Activated T-cell treated with anti-CD3 and anti-CD28 coated beads, Interleukin-2, amount 50 U/mL, for 4 hours (primary cell): ENCODE measurements around the gene SSU72. TPM values are rescaled to one million over a fixed set of nuclear protein-coding genes. Genes with fewer than 3 reads are reported as not detected.

Experiments
- ATAC-seq, 2 donors: fragments of 200-7000 bp; cut with Tn5 transposase; one replicate each; pipeline ENCODE4 v1.10.0; 2021
- DNase-seq: peaks from one replicate; pipeline ENCODE4 v3.0.0-alpha.2; 2020
- H3K27me3 Mint-ChIP-seq: one replicate; pipeline ENCODE4 v1.8.0; 2021; ENCODE audit warnings: low read depth, mixed read lengths
- H3K36me3 Mint-ChIP-seq: one replicate; pipeline ENCODE4 v1.8.0; 2022; ENCODE audit warnings: mixed read lengths; ENCODE audit not compliant: insufficient read depth
- H3K4me1 Mint-ChIP-seq: one replicate; pipeline ENCODE4 v1.8.0; 2021; ENCODE audit warnings: low read depth, mixed read lengths
- H3K4me3 Mint-ChIP-seq: one replicate; pipeline ENCODE4 v1.8.0; 2021; ENCODE audit warnings: mild to moderate bottlenecking, moderate library complexity, mixed read lengths
- H3K9me3 Mint-ChIP-seq: one replicate; pipeline ENCODE4 v1.8.0; 2021; ENCODE audit warnings: mixed read lengths
- total RNA-seq, 3 donors: library from RNA; stranded (reverse); gene quantifications; one replicate each; pipeline ENCODE4 v1.2.1, GENCODE V29; 2021

Gene SSU72
- 100 to 1,000 TPM; 142 to 170 (median 148) TPM for total RNA-seq

DNA sequence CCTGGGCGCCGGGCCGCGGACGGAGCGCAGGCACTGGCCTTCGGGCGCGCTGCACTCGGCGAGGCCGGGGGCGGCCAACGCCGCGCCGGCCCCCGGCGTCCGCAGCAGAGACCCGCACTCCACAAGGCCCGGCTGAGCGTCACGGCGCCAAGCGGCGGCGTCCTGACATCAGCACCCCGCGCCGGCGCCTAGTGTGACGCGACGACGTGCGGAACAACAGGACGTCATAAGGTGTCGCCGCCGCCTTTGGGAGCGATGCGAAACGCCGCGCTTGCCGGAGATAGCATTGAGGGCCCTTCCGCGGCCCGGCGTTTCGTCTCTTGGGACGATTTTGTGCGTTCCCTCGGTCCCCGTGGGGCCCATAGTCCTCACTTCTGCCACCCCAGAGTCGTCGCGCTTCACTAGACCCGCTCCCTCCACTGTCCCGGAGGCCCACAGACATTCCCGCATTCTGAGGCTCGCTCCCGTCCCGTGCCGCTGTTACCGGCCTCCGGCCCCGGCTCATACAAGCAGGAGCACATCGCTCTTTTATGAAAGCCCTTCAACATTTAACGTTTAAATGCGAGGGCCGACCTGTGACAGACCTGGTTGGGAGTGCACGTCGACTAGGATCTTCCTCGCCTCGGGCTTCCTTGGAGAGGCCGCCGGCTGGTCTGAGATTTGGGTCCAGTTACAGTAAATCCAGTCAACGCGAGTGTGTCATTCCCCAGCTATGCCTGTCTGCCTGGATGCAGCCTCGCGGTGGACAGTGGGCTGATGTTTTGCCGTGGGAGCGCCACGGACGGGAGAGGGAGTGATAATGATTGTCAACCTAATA lies at the start of gene SSU72:
TSS of gene SSU72 (minus strand) at position 143 of the 817 bp plus-strand sequence. CDS start 306 bp downstream, outside the sequence.
- no peaks in the 10 kb centered on the region for H3K27me3 Mint-ChIP-seq
- H3K4me1 Mint-ChIP-seq = peaks cover 32% of the 10 kb centered on the region

DNA sequence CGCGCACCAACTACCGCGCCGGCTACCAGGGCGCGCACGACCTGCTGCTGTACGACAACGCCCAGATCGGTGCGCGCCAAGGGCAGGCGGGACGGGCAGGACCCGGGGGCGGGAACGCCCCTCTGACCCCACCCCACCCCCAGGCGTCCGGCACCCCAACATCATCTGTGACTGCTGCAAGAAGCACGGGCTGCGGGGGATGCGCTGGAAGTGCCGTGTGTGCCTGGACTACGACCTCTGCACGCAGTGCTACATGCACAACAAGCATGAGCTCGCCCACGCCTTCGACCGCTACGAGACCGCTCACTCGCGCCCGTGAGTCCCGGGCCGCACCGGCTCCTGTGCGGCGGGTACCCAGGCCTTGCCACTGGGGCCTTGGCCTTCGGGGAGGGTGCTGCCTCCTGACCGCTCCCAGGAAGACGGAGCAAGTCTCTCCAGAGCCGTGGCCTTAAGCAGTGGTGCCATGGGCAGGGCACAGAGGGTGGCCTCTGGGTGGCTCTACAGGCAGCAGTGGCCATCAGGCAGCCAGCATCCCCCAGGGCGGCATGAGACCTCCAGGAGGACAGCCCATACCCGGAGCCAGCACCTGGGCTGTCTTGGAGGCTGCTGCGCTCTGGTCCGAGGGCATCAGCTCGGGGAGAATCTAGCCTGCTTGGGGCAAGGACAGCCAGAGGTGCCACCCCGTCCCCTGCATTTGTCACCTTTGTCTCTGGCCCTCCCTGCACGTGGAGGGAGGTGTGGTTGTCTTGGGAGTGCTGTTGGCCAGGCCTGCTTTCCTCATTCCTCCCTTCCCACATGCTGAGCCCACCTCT lies 49.2 kb upstream of the SSU72 start:
- H3K36me3 Mint-ChIP-seq = no peaks in the 10 kb centered on the region
- DNase-seq = no peak
- peaks cover 4% of the 10 kb centered on the region for H3K4me1 Mint-ChIP-seq
- no peak for ATAC-seq
- H3K27me3 Mint-ChIP-seq = no peaks in the 10 kb centered on the region
- H3K9me3 Mint-ChIP-seq = no peaks in the 10 kb centered on the region
- H3K4me3 Mint-ChIP-seq = no peak overlapping the region

More for the DNA sequence above, at the start of gene SSU72:
- ATAC-seq (peak; percentile 85 to 87), DNase-seq (peak; percentile 91)
- peaks cover 13% of the 10 kb centered on the region for H3K36me3 Mint-ChIP-seq
- H3K9me3 Mint-ChIP-seq = no peaks in the 10 kb centered on the region
- H3K4me3 Mint-ChIP-seq = peak within 1 kb of the TSS; percentile 98

DNA sequence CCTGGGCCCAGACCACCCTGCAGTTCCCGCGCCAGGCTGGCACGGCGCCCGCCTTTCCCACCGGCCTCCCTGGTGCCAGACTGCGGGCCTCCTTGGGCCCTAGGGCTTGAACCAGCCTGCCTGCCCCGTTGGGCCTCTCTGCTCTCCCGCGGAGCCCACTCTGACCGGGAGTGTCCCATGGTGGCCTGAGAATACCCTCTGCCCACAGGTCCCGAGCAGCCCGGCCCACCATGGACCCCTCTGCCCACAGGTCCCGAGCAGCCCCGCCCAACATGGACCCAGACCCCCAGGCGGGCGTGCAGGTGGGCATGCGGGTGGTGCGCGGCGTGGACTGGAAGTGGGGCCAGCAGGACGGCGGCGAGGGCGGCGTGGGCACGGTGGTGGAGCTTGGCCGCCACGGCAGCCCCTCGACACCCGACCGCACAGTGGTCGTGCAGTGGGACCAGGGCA lies 48.5 kb upstream of the SSU72 start:
- ATAC-seq = no peak
- H3K4me3 Mint-ChIP-seq = no peak overlapping the region
- no peak for DNase-seq
- peaks cover 4% of the 10 kb centered on the region for H3K4me1 Mint-ChIP-seq
- H3K9me3 Mint-ChIP-seq = no peaks in the 10 kb centered on the region
- H3K27me3 Mint-ChIP-seq = no peaks in the 10 kb centered on the region
- H3K36me3 Mint-ChIP-seq = no peaks in the 10 kb centered on the region

DNA sequence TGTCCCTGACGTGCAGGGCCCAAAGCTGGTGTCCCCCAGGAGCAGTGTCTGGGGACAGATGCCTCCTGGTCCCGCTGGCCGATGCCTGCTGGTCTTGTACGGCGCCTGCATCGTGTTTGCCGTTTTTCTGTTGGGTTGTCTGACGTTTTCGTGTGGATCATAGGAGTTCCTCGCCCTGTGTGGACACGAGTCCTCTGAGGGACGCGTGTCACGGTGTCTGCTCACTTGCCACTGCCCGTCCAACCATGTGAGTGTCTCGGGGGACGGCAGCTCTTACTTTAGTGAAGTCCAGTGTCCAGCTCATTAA lies 48.1 kb upstream of the SSU72 start:
- H3K9me3 Mint-ChIP-seq = no peaks in the 10 kb centered on the region
- H3K4me3 Mint-ChIP-seq = no peak overlapping the region
- no peaks in the 10 kb centered on the region for H3K27me3 Mint-ChIP-seq
- DNase-seq (no peak), ATAC-seq (no peak)
- H3K36me3 Mint-ChIP-seq = peaks cover under 1% of the 10 kb centered on the region
- H3K4me1 Mint-ChIP-seq = peaks cover 4% of the 10 kb centered on the region

- DNase-seq (no peak), ATAC-seq (no peak)
- Mint-ChIP-seq H3K9me3 (no peaks in the 10 kb centered on the region), H3K4me3 (no peak overlapping the region), H3K36me3 (peaks cover 3% of the 10 kb centered on the region), H3K27me3 (no peaks in the 10 kb centered on the region), H3K4me1 (peaks cover 9% of the 10 kb centered on the region)
Observed at GRCh38 chr1:1622010-1622787, 47.5 kb upstream of the SSU72 start.

- Mint-ChIP-seq H3K27me3 (no peaks in the 10 kb centered on the region), H3K4me3 (no peak overlapping the region), H3K36me3 (peaks cover 3% of the 10 kb centered on the region), H3K9me3 (no peaks in the 10 kb centered on the region), H3K4me1 (peaks cover 16% of the 10 kb centered on the region)
- DNase-seq = no peak
- ATAC-seq = no peak
Observed at GRCh38 chr1:1621173-1622009, 46.7 kb upstream of the SSU72 start.

GRCh38 chr1:1620433-1621139 lies 45.9 kb upstream of the SSU72 start:
- Mint-ChIP-seq H3K4me1 (peaks cover 16% of the 10 kb centered on the region), H3K9me3 (no peaks in the 10 kb centered on the region), H3K36me3 (peaks cover 3% of the 10 kb centered on the region), H3K27me3 (no peaks in the 10 kb centered on the region), H3K4me3 (no peak overlapping the region)
- no peak for DNase-seq
- no peak for ATAC-seq

- Mint-ChIP-seq H3K36me3 (peaks cover 3% of the 10 kb centered on the region), H3K4me1 (peaks cover 18% of the 10 kb centered on the region), H3K27me3 (no peaks in the 10 kb centered on the region), H3K9me3 (no peaks in the 10 kb centered on the region), H3K4me3 (no peak overlapping the region)
- DNase-seq (no peak), ATAC-seq (no peak)
Observed at GRCh38 chr1:1619917-1620361, 45.3 kb upstream of the SSU72 start.

DNA sequence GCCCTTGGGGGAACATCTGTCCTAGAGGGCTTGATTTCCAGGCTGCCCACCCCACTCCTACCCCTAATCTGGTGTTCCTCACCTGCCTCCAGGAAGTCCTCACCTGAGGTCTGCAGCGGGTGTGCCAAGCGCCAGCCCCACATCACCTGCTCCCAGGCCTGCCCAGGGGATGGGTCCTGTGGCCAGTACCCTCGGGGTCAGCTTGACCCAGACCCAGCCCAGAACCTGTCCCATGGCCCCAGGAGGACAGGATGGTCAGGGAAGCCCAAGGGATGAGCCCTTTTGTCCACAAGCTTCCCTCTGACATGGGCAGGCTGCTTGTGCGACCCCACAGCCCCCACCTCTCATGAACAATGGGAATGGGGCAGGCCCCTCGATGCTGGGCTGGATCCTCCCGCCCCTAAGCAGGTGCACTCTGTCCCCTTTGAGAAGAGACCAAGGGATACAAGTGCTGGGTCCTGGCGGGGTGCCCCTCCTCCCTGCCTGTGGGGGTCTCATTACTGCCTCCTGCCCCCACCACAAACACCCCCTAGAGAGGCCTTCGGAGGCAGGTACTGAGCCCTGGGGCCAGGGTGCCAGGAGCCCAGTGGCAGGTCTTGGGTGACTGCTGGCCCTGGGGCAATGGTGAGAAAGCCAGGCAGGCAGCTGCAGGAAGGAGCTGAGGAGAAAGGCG lies 43.9 kb upstream of the SSU72 start:
- no peak for DNase-seq

DNA sequence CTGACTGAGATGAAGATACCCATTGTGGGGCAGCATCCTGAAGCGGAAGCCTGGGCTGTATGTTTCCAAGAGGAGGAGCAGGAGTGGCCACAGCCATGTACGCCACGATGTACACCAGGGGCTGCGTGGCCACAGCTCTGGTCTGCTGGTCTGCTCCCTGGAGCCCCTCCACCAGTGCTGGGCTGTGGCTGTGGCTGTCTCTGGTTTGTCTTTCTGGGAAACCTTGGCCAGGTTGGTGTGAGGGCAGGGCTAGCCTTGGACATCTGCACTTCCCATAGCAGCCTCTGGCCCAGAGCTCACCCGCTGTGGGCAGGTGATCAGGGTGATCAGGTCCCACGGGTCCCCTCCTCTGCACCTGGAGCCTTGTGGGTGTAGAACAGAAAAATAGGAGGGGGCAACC lies 43.3 kb upstream of the SSU72 start:
- ATAC-seq (no peak), DNase-seq (no peak)
- H3K9me3 Mint-ChIP-seq = no peaks in the 10 kb centered on the region
- H3K4me3 Mint-ChIP-seq = peak overlapping the region; percentile 82
- H3K27me3 Mint-ChIP-seq = no peaks in the 10 kb centered on the region
- peaks cover 33% of the 10 kb centered on the region for H3K4me1 Mint-ChIP-seq
- peaks cover 3% of the 10 kb centered on the region for H3K36me3 Mint-ChIP-seq

More for the DNA sequence above, 43.9 kb upstream of the SSU72 start:
- Mint-ChIP-seq H3K4me1 (peaks cover 32% of the 10 kb centered on the region), H3K9me3 (no peaks in the 10 kb centered on the region), H3K27me3 (no peaks in the 10 kb centered on the region), H3K36me3 (peaks cover 3% of the 10 kb centered on the region), H3K4me3 (no peak overlapping the region)
- no peak for ATAC-seq

DNA sequence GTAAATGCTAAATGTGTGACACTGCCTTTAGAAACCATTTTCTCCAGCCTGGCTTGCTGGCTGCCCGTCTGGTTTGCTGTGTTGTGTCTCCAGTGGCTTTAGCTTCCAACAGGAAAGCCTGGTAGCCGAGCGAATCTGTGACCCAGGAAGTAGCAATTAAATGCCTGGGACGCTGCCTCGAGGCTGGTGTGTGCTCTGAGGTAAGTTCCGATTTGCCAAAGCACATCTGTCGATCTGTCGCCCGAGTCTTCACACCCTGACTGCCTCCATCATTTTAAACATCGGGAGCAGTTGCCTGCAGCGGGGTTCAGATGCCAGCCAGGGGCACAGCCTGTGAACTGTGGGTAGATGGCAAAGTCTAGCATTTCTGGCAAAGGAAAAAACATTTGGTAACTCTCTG lies 42.9 kb upstream of the SSU72 start:
- DNase-seq = no peak
- Mint-ChIP-seq H3K4me3 (peak overlapping the region; percentile 82), H3K9me3 (no peaks in the 10 kb centered on the region), H3K36me3 (peaks cover 3% of the 10 kb centered on the region), H3K4me1 (peaks cover 29% of the 10 kb centered on the region), H3K27me3 (no peaks in the 10 kb centered on the region)
- no peak for ATAC-seq

- Mint-ChIP-seq H3K9me3 (no peaks in the 10 kb centered on the region), H3K4me1 (peaks cover 33% of the 10 kb centered on the region), H3K4me3 (peak overlapping the region; percentile 82), H3K27me3 (no peaks in the 10 kb centered on the region), H3K36me3 (peaks cover 3% of the 10 kb centered on the region)
- no peak for DNase-seq
- no peak for ATAC-seq
Observed at GRCh38 chr1:1616838-1617237, 42.2 kb upstream of the SSU72 start.
